ENCODE results near the gene AIP.
"Not testable (repeated sequence)": the region's sequence is repeated elsewhere in the genome, so short reads cannot be mapped to it uniquely, and the experiment has no call there.

DNA sequence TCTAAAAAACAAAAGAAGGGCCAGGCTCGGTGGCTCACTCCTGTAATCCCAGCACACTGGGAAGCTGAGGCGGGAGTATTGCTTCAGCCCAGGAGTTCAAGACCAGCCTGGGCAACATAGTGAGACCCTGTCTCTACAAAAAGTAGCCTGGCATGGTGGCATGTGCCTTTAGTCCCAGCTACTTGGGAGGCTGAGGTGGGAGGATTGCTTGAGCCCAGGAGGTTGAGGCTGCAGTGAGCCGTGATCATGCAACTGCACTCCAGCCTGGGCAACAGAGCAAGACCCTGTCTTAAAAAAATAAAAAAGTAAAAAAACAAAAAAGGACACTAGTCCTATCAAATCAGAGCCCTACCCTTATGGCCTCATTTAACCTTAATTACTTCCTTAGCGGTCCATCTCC lies 28.7 kb downstream of the AIP start:
- TF ChIP-seq CTCF (conservative IDR thresholded peaks at IDR 0.05 in 1 of 2, IDR thresholded peaks at IDR 0.05 in 1 of 2; ENCODE audit: low read depth in 1 of 2, low read length in 2 of 2); EZH2 (IDR thresholded peaks at IDR 0.05; ENCODE audit: low read length, missing control alignments): not testable (repeated sequence)

All from fibroblast of lung (primary cell).